PC-9 (cell line): ENCODE measurements around the gene APC. TPM values are rescaled to one million over a fixed set of nuclear protein-coding genes. Genes with fewer than 3 reads are reported as not detected.
"Not testable (repeated sequence)": the region's sequence is repeated elsewhere in the genome, so short reads cannot be mapped to it uniquely, and the experiment has no call there.

Experiments used
- BruUV-seq: library from RNA; stranded (reverse); fragments of 400-500 nt; replicated peaks from 2 replicates; lab custom pipeline; 2021; lab: Mats Ljungman, UMichigan
- CTCF ChIA-PET: fragments of 300-600 bp; sonication (Branson Sonifier 250); formaldehyde crosslinking; loops from one replicate; lab custom pipeline; 2022; ENCODE audit warnings: antibody characterized with exemption; lab: Charles Lee
- POLR2A ChIA-PET: fragments of 300-600 bp; sonication (Branson Sonifier 250); formaldehyde crosslinking; loops from one replicate; lab custom pipeline; 2022; ENCODE audit warnings: antibody characterized with exemption; ENCODE audit not compliant: unreplicated experiment; lab: Charles Lee
- DNase-seq, 2 experiments: peaks; one replicate each; pipeline versions ENCODE4 v3.0.0 to v3.0.0-alpha.2; 2015 to 2022; ENCODE audit warnings: mixed read lengths in 1 of 2
- H2AFZ ChIP-seq: fragments of 200-600 bp; sonication (generic); 2 replicates; pipeline ENCODE4 v1.8.1; 2017; ENCODE audit warnings: antibody characterized with exemption
- H3F3A ChIP-seq: fragments of 200-600 bp; sonication (generic); 2 replicates; pipeline ENCODE4 v1.8.1; 2017; ENCODE audit warnings: antibody characterized with exemption, mild to moderate bottlenecking, low read depth; ENCODE audit not compliant: insufficient read depth
- H3K27ac ChIP-seq: fragments of 200-600 bp; sonication (generic); 2 replicates; pipeline ENCODE4 v1.6.1; 2016; ENCODE audit warnings: mixed run types
- H3K27me3 ChIP-seq: fragments of 200-600 bp; sonication (generic); 2 replicates; pipeline ENCODE4 v1.6.1; 2016; ENCODE audit warnings: low read depth, mixed run types; ENCODE audit not compliant: insufficient read depth
- H3K36me3 ChIP-seq: fragments of 200-600 bp; sonication (generic); 2 replicates; pipeline ENCODE4 v1.6.1; 2016; ENCODE audit warnings: low read depth, mixed run types
- H3K4me1 ChIP-seq: fragments of 200-600 bp; sonication (generic); replicated peaks from 2 replicates; pipeline ENCODE4 v1.6.1; 2016; ENCODE audit warnings: mixed run types; ENCODE audit not compliant: insufficient read depth
- H3K4me2 ChIP-seq: fragments of 200-600 bp; sonication (generic); 2 replicates; pipeline ENCODE4 v1.6.1; 2017; ENCODE audit warnings: mixed run types
- H3K4me3 ChIP-seq: fragments of 200-600 bp; sonication (generic); 2 replicates; pipeline ENCODE4 v1.6.1; 2016; ENCODE audit warnings: mixed run types
- H3K79me2 ChIP-seq: fragments of 200-600 bp; sonication (generic); 2 replicates; pipeline ENCODE4 v1.6.1; 2017; ENCODE audit warnings: low read depth, mixed run types
- H3K9me2 ChIP-seq: fragments of 200-600 bp; sonication (generic); 2 replicates; pipeline ENCODE4 v1.8.1; 2017; ENCODE audit warnings: mild to moderate bottlenecking; ENCODE audit not compliant: insufficient read depth
- H3K9me3 ChIP-seq: fragments of 200-600 bp; sonication (generic); 2 replicates; pipeline ENCODE4 v1.8.1; 2016; ENCODE audit warnings: low read depth; ENCODE audit not compliant: insufficient read depth
- H4K20me1 ChIP-seq: fragments of 200-600 bp; sonication (generic); 2 replicates; pipeline ENCODE4 v1.8.1; 2017; ENCODE audit not compliant: insufficient read depth
- CTCF ChIP-seq: fragments of 200-600 bp; sonication (generic); conservative IDR thresholded peaks from 2 replicates; pipeline ENCODE4 v1.6.1; 2017; ENCODE audit warnings: mixed run types, antibody characterized with exemption, mild to moderate bottlenecking, moderate library complexity
- EZH2 ChIP-seq: fragments of 200-600 bp; sonication (generic); IDR thresholded peaks from 2 replicates; pipeline ENCODE4 v1.8.0; 2017; ENCODE audit warnings: antibody characterized with exemption, low read depth
- intact Hi-C: fragments of 100-400 bp; cut with micrococcal nuclease; formaldehyde crosslinking; loops from one replicate; pipeline ENCODE4 v1.10.0; 2022; ENCODE audit not compliant: unreplicated experiment
- total RNA-seq: library from RNA; stranded (reverse); gene quantifications from 2 replicates; pipeline ENCODE4 v1.2.3, GENCODE V29; 2021

APC gene
- total RNA-seq, 1 experiment from 2014 or later: 23.5 TPM

GRCh38 chr5:112713206-112713605, 24.5 kb upstream of the APC start:
- H4K20me1 ChIP-seq: peaks cover 3% of the 10 kb centered on the region; the same call in 1 of the 2 replicates
- H3K27ac ChIP-seq: no peak overlapping the region
- H3F3A ChIP-seq: no peaks in the 10 kb centered on the region
- H3K4me3 ChIP-seq: no peak overlapping the region
- intact Hi-C loops: no loop called here
- H3K36me3 ChIP-seq: no peaks in the 10 kb centered on the region
- H3K4me2 ChIP-seq: no peak overlapping the region
- H3K4me1 ChIP-seq: peaks cover 11% of the 10 kb centered on the region
- TF ChIP-seq CTCF (no peak), EZH2 (no peak)
- no peaks in the 10 kb centered on the region for H3K9me2 ChIP-seq
- ChIA-PET CTCF (no interaction called here), POLR2A (no interaction called here)
- no peak overlapping the region for H2AFZ ChIP-seq
- peaks cover 44% of the 10 kb centered on the region for H3K79me2 ChIP-seq
- H3K9me3 ChIP-seq: no peaks in the 10 kb centered on the region
- BruUV-seq: no TSS peak
- DNase-seq: no peak
- H3K27me3 ChIP-seq: no peaks in the 10 kb centered on the region

- BruUV-seq, H3K9me2 ChIP-seq, H3K27ac ChIP-seq, DNase-seq, CTCF ChIA-PET, H3K36me3 ChIP-seq, H3K4me2 ChIP-seq, H3K4me3 ChIP-seq, H2AFZ ChIP-seq, H3K9me3 ChIP-seq, intact Hi-C loops, H3K4me1 ChIP-seq, H4K20me1 ChIP-seq, H3K27me3 ChIP-seq, H3F3A ChIP-seq: not testable (repeated sequence)
- peaks cover 23% of the 10 kb centered on the region for H3K79me2 ChIP-seq
- POLR2A ChIA-PET: interaction anchor here (0.7 kb wide), 1 partner anchor 9 kb away, joined by 3 read pairs; no protein-coding TSS in a partner anchor
Measured at GRCh38 chr5:112716895-112717294, 20.8 kb upstream of the APC start.

GRCh38 chr5:112717506-112718082, 20.1 kb upstream of the APC start:
- H3K4me1 ChIP-seq: no peaks in the 10 kb centered on the region
- no peaks in the 10 kb centered on the region for H3K36me3 ChIP-seq
- BruUV-seq: no TSS peak
- H4K20me1 ChIP-seq: no peaks in the 10 kb centered on the region; the same call in 1 of the 2 replicates
- H3K4me2 ChIP-seq: no peak overlapping the region
- no peaks in the 10 kb centered on the region for H3K9me3 ChIP-seq
- intact Hi-C loops: no loop called here
- H3K4me3 ChIP-seq: no peak overlapping the region
- no peaks in the 10 kb centered on the region for H3K9me2 ChIP-seq
- no peaks in the 10 kb centered on the region for H3K27me3 ChIP-seq
- H2AFZ ChIP-seq: no peak overlapping the region
- H3K79me2 ChIP-seq: peaks cover 23% of the 10 kb centered on the region
- no peaks in the 10 kb centered on the region for H3F3A ChIP-seq
- no peak overlapping the region for H3K27ac ChIP-seq
- POLR2A ChIA-PET: interaction anchor here (0.7 kb wide), 1 partner anchor 9 kb away, joined by 4 read pairs; no protein-coding TSS in a partner anchor
- DNase-seq: no peak
- CTCF ChIA-PET: no interaction called here
- TF ChIP-seq EZH2: no peak

- Histone ChIP-seq H3K27me3 (no peaks in the 10 kb centered on the region), H4K20me1 (no peaks in the 10 kb centered on the region; the same call in 1 of the 2 replicates), H3K4me3 (no peak overlapping the region), H3K27ac (no peak overlapping the region), H3K36me3 (no peaks in the 10 kb centered on the region), H3F3A (no peaks in the 10 kb centered on the region), H3K4me1 (no peaks in the 10 kb centered on the region), H3K4me2 (no peak overlapping the region), H3K9me3 (no peaks in the 10 kb centered on the region), H2AFZ (no peak overlapping the region), H3K9me2 (no peaks in the 10 kb centered on the region), H3K79me2 (peaks cover 23% of the 10 kb centered on the region)
- TF ChIP-seq CTCF (no peak), EZH2 (no peak)
- CTCF ChIA-PET: no interaction called here
- no TSS peak for BruUV-seq
- intact Hi-C loops: no loop called here
- DNase-seq: no peak
- POLR2A ChIA-PET: interaction anchor here (0.7 kb wide), 1 partner anchor 9 kb away, joined by 4 read pairs; no protein-coding TSS in a partner anchor
Measured at GRCh38 chr5:112718344-112718743, 19.3 kb upstream of the APC start.
